ENCODE results near the gene PHF20.
"Not testable (repeated sequence)": the region's sequence is repeated elsewhere in the genome, so short reads cannot be mapped to it uniquely, and the experiment has no call there.

Gene PHF20

GRCh38 chr20:35939264-35939663, 167.4 kb downstream of the PHF20 start:
- no peak for DNase-seq

DNA sequence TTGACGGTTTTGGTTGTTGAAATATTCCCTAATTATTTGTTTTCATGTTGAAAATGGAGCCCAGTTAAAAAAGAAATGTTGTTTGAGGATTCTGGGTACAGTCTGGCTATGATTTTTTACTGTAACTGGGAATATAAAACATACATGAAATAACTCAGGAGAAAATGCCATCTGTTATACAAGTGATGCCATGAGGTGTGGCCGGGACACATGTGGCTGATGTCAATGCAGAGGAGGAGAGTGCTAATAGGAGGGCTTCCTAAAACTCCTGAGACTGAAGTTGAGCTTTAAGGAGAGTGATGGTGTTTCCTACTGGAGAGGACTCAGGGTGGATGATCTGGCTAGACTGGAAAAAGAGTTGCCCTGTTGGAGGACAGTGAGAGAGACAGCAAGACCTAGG, 169.8 kb downstream of the PHF20 start:
- no peak for DNase-seq

DNA sequence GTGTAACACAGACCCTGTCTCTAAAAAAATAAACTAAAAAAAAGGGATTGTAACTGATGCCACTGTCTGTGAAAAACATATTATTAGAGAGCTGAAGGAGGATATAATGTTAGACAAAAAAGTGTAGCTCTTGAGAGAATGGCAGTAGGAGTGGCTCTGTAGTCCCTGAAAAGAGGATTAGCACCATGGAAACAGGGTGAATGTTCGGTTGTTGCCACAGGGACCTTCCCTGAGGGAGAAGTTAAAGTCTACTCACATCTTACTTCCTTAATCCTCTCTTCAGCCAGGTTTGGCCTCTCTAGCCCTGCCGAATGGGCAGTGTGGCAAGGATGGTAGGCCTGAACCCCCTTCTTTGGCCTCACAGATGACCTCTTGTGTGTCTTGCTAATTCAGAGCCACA, 170.4 kb downstream of the PHF20 start:
- peak in 1 of 3 experiments; percentile 14 for DNase-seq

- no peak for DNase-seq
These were observed 175.7 kb downstream of the PHF20 start for GRCh38 chr20:35947489-35947888.

- DNase-seq = no peak
These were observed 176.1 kb downstream of the PHF20 start for GRCh38 chr20:35947907-35948306.

GRCh38 chr20:35950093-35950492, 178.3 kb downstream of the PHF20 start:
- DNase-seq = no peak

DNA sequence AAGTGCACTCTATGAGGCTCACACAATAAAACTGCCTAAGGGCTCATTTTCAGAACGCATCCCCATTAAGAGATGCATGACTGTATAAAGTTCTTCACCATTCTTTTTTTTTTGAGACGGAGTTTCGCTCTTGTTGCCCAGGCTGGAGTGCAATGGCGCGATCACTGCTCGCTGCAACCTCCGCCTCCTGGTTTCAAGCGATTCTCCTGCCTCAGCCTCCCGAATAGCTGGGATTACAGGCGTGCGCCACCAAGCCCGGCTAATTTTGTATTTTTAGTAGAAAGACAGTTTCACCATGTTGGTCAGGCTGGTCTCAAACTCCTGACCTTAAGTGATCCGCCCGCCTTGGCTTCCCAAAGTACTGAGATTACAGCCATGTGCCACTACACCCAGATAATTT, 180.3 kb downstream of the PHF20 start:
- DNase-seq = not testable (repeated sequence)

DNA sequence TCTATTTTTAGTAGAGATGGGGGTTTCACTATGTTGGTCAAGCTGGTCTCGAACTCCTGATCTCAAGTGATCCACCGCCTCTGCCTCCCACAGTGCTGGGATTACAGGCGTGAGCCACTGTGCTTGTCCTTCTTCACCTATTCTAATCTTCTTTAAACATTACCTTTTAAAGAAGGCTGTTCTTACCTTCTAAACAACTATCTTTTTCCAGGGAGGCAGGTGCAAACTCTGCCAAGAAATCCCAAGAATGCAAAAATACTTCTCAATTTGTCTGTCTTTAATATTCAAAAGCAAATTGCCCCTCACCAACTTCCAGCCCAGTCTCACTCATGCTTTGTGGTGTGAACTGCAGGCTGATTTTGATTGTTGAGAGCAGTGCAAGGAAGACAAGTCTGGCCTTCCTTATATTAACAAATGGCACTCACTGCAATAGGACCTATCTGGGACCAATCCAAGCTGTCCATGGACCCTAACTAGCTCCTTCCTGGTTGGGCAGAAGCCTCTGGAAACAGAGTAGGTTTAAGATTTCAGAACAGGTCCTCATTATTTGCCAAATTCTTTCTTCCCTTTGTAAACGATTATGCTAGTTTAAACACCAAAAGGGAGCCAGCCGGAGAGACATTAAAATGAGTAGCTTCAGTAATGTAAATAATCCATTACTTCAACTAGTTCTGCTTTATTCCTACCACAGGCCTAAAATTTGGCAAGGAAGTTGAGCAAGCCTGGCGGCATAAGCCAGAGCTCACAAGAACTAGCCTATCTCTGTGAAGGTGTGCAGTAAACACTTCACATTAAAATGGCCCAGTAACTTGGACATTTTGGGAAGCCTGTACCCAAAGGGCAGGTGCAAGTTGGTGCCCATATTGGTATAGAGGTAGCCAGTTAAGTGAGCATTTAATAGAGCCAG, 180.9 kb downstream of the PHF20 start:
- peak in 1 of 3 experiments; percentile 47 for DNase-seq

DNA sequence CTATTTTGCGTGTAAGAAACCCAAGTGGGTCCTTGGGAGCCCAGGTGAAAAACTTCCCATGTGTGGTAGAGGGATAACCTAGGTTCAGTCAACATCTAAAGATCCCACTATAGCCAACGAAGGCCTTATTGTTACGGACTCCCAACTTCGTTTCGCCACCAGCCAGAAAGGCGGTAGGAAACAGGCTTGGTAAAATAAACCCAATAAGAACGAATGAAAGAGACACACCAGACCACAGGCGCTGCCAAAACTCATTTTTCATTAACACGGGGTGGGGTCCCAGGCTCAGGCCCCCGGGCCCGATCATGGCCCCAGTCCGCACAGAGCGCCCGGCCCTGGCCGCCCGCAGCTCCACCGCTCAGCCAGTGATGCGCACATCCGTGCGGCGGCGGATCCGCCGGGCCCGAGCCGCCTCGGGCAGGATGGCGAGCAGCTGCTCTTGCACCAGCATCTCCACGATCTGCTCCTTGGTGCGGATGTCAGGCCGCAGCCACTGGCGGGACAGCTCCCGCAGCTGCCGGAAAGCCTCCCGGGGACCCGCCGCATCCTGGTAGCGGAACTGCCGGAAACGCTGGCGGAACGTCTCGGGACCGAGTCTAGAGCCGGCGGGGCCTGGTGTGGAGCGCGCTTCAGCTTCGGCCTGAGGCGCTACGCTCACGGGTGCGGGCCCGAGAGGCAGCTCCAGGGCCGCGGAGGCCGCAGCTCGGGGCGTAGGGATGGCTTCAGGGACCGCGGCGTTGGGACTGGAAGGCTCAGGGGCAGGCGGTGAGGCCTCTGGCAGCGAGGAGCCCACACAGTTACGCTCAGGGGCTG, 181.8 kb downstream of the PHF20 start:
- DNase-seq = peak; percentile 26 to 86 (median 85)

DNA sequence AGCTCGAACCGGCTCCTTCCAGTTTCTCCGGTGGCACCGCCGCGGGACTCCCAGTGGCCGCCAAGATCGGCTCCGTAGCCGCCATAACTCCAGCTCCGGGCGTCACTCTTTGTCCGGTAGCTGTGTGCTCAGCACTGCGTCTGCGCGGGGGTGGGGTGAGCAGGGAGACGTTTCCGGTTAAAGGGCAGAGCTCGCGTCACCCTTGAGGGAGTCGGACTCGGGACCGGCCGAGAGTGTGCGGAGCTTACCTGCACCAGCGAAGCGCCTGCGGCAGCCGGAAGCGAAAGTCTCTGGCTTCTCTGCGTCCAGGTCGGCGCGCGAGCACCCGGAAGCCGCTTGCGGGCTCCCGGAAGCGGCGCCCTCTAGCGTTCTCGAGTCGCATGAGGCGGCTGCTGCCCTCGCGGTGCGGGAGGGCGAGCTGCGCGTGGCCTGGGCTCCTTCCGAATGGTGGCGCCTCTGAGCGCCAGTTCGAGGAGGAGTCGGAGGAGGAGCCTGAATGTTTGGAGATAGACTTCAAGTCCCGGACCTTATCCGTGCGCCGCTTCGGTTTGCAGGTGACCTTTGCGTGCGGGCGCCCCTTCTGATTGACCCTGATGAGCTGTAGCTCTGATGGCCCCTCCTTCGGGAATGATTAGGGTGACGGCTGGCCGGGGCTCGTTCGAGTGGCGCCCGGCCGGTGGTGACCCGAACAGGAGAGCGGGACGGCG, 182.5 kb downstream of the PHF20 start, which contains the start of gene SCAND1:
SCAND1 (minus strand) TSS at position 303 of the 707 bp plus-strand sequence; CDS start at position 85, 218 bp downstream.
- DNase-seq = peak; percentile 98 to 99 (median 98)

- DNase-seq = no peak
These were observed 183.1 kb downstream of the PHF20 start for GRCh38 chr20:35954907-35955251.

GRCh38 chr20:35956616-35957015, 184.8 kb downstream of the PHF20 start:
- no peak for DNase-seq

DNA sequence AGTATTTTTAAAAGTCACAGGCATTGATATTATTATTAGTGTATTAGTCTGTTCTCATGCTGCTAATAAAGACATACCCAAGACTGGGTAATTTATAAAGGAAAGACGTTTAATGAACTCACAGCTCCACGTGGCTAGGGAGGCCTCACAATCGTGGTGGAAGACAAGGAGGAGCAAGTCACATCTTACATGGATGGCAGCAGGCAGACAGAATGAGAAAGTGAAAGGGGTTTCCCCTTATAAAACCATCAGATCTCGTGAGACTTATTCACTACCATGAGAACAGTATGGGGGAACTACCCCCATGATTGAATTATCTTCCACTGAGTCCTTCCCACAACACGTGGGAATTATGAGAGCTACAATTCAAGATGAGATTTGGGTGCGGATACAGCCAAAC, 187.5 kb downstream of the PHF20 start:
- not testable (repeated sequence) for DNase-seq

DNA sequence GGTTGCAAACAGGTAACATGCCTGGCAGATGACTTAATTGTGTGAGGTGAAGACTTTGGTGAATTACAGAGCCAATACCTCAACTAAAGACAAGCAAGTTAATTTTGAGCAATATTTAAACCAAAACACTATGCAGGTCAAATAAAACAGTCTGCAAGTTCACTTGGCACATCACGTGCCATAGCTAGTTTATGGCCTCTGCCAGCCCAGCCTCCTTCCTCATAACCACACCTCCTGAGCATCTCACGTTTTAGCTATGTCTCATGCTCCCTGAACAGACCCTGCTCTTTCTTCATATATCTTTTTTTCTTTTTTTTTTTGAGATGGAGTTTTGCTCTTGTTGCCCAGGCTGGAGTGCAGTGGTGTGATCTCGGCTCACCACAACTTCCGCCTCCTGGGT, 192.1 kb downstream of the PHF20 start:
- DNase-seq = no peak

- DNase-seq = no peak
These were observed 196.3 kb downstream of the PHF20 start, which contains the start of gene CNBD2 for GRCh38 chr20:35967979-35968640. TSS of gene CNBD2 (plus strand) at chr20:35968590. CDS start at chr20:35968763, 173 bp downstream.

- no peak for DNase-seq
These were observed 197.1 kb downstream of the PHF20 start for GRCh38 chr20:35968930-35969329.

DNA sequence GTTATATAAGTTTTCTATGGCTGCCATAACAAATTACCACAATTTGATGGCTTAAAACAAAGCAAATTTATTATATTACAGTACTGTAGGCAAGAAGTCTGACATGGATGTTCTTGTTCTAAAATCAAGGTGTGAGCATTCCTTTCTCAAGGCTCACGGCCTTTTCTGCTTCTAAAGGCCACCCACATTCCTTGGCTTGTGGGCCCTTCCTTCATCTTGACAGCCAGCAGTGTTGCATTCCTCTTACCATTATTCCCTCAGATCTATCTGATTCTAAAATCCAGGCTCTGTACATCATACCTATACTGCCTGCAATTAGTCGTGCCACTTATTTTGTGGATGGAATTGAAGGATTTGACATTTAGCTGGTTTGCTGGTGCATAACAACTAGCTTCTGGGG, 200.2 kb downstream of the PHF20 start:
- DNase-seq = no peak

- DNase-seq = peak in 2 of 3 experiments; percentile 38 to 84
These were observed 200.6 kb downstream of the PHF20 start for GRCh38 chr20:35972462-35972861.

DNA sequence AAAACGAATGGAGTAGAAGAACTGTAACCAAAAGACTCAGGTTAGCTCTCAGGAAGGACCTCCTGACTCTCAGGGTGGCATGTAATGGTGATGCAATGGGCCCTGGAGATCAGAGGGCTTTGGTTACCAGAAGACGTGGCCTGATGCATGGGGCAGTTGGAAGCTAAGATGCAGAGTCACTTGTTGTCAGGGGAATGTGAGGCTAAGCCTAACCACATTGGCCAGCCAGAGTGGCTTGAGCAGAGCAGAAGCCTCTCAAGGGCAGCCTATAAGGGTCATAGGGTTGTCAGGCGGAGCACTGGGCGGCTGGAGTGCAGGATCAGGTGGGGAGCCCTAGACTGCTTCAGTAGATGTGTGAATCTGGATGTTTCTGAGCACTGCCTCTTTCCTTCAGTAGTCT, 202.4 kb downstream of the PHF20 start:
- DNase-seq = no peak

DNA sequence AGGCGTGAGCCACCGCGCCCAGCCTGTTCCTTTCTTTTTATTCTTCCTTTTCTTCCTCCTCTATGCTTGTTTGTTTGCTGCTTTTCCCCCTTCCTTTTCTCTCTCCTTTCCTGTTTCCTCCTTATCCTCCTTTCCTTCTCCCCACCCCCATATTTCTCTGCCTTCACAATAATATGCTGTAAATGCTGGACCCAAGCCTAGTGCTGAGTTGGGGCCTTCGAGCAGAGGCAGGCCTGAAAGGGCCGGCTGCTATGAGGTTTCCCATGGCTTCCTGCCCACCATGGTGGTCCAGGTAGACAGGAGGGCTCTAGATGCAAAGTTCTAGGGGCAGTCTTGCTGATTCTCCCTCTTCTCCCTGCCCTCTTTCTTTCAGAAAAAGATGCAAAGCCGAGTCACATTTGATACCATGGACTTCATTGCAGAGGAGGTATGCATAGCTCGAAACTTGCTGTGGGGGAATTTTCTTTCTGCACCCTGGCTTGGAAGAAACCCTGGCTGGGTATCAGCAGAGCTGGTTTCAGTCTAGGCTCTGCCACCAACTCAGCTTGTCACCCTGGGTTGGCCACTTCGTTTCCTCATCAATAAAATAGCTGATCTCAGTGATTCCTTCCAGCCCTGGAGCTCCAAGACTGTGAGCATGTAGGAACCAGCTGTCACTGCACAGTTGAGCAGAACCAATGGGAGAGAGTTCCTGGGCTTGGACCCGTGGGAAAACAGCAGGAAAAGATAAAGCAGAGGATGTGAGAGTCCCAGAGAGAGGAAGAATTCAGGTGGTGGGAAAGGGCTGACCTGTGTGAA, 204.0 kb downstream of the PHF20 start:
- no peak for DNase-seq

DNA sequence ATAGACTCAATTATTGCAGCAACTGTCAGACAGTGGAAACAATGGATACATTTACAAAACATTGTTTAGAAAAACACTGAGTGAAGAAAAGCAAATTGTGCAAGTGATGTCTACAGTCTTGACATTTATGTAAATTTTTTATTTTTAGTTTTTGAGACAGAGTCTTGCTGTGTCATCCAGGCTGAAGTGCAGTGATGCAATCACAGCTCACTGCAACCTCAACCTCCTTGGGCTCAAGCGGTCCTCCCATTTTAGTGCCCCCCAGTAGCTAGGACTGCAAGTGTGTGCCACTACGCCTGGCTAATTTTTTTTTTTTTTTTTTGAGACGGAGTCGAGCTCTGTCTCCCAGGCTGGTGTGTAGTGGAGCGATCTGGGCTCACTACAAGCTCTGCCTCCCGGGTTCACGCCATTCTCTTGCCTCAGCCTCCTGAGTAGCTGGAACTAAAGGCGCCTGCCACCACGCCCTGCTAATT, 206.3 kb downstream of the PHF20 start:
- DNase-seq = no peak
